ENCODE measurements around the gene TNS4.

- TF ChIP-seq CTCF (IDR thresholded peaks at IDR 0.05): no peak
- TF ChIP-seq EZH2 (IDR thresholded peaks at IDR 0.05; ENCODE audit: borderline replicate concordance, insufficient read depth, low read depth, low read length, poor library complexity, severe bottlenecking): no peak
These were observed 22.9 kb downstream of the TNS4 start for GRCh38 chr17:40478486-40478885.

Measured in B cell (primary cell).